ENCODE results near the gene TLE1. TPM values are rescaled to one million over a fixed set of nuclear protein-coding genes. Genes with fewer than 3 reads are reported as not detected.
"Not testable (repeated sequence)": the region's sequence is repeated elsewhere in the genome, so short reads cannot be mapped to it uniquely, and the experiment has no call there.

TLE1 gene
- total RNA-seq, 2 donors from 2014 or later, result 43.8 to 54.8 TPM

- intact Hi-C loops (cut with DNase I), result loop anchor here (10.0 kb wide), 1 partner anchor 89 kb away; the partner anchor contains the start of gene TLE1
- peaks cover 7% of the 10 kb centered on the region for H3K4me1 ChIP-seq
- DNase-seq, result no peak
- TF ChIP-seq CTCF (IDR thresholded peaks at IDR 0.05), result no peak
- no peak overlapping the region for H3K4me3 ChIP-seq
- H3K9ac ChIP-seq (ENCODE audit: low read depth in 2 of 2, low read length in 2 of 2), result no peak overlapping the region
- H3K27me3 ChIP-seq, result no peaks in the 10 kb centered on the region
- no peak overlapping the region for H3K27ac ChIP-seq
- H3K9me3 ChIP-seq, result no peaks in the 10 kb centered on the region
- no peaks in the 10 kb centered on the region for H3K36me3 ChIP-seq
These were observed 93.3 kb downstream of the TLE1 start for GRCh38 chr9:81595887-81596543.

GRCh38 chr9:81595293-81595692 lies 94.1 kb downstream of the TLE1 start:
- not testable (repeated sequence) for H3K9me3 ChIP-seq; DNase-seq; H3K9ac ChIP-seq (ENCODE audit: low read depth in 2 of 2, low read length in 2 of 2); H3K27me3 ChIP-seq; H3K4me3 ChIP-seq; H3K27ac ChIP-seq; H3K4me1 ChIP-seq; H3K36me3 ChIP-seq
- intact Hi-C loops (cut with DNase I), result loop anchor here (10.0 kb wide), 1 partner anchor 90 kb away; the partner anchor contains the start of gene TLE1

- no peak for DNase-seq
- Histone ChIP-seq H3K9me3 (no peaks in the 10 kb centered on the region), H3K36me3 (no peaks in the 10 kb centered on the region), H3K27me3 (no peaks in the 10 kb centered on the region), H3K4me1 (peaks cover 7% of the 10 kb centered on the region), H3K4me3 (no peak overlapping the region), H3K9ac (ENCODE audit: low read depth in 2 of 2, low read length in 2 of 2) (no peak overlapping the region), H3K27ac (no peak overlapping the region)
- intact Hi-C loops (cut with DNase I), result loop anchor here (10.0 kb wide), 1 partner anchor 90 kb away; the partner anchor contains the start of gene TLE1
- no peak for TF ChIP-seq CTCF (IDR thresholded peaks at IDR 0.05)
These were observed 94.9 kb downstream of the TLE1 start for GRCh38 chr9:81594415-81594814.

GRCh38 chr9:81592887-81593266 lies 96.5 kb downstream of the TLE1 start:
- H3K9ac ChIP-seq (ENCODE audit: low read depth in 2 of 2, low read length in 2 of 2), result peak overlapping the region; percentile 25 to 38
- intact Hi-C loops (cut with DNase I), result loop anchor here (10.0 kb wide), 1 partner anchor 92 kb away; the partner anchor contains the start of gene TLE1

GRCh38 chr9:81591791-81592190 lies 97.6 kb downstream of the TLE1 start:
- TF ChIP-seq CTCF (IDR thresholded peaks at IDR 0.05), result no peak
- Histone ChIP-seq H3K9me3 (no peaks in the 10 kb centered on the region), H3K27ac (peak overlapping the region; percentile 76), H3K9ac (ENCODE audit: low read depth in 2 of 2, low read length in 2 of 2) (no peak overlapping the region), H3K4me3 (no peak overlapping the region), H3K36me3 (no peaks in the 10 kb centered on the region), H3K4me1 (peaks cover 7% of the 10 kb centered on the region), H3K27me3 (no peaks in the 10 kb centered on the region)
- peak; percentile 71 for DNase-seq
- intact Hi-C loops (cut with DNase I), result loop anchor here (10.0 kb wide), 1 partner anchor 93 kb away; the partner anchor contains the start of gene TLE1

More at GRCh38 chr9:81592887-81593266, 96.5 kb downstream of the TLE1 start:
- Histone ChIP-seq H3K27ac (peak overlapping the region; percentile 76), H3K4me3 (no peak overlapping the region), H3K36me3 (no peaks in the 10 kb centered on the region), H3K4me1 (peaks cover 7% of the 10 kb centered on the region), H3K9me3 (no peaks in the 10 kb centered on the region), H3K27me3 (no peaks in the 10 kb centered on the region)
- TF ChIP-seq CTCF (IDR thresholded peaks at IDR 0.05), result no peak
- DNase-seq, result peak; percentile 77

- intact Hi-C loops (cut with DNase I), result loop anchor here (10.0 kb wide), 1 partner anchor 94 kb away; the partner anchor contains the start of gene TLE1
- Histone ChIP-seq H3K9me3 (no peaks in the 10 kb centered on the region), H3K4me3 (no peak overlapping the region), H3K4me1 (peaks cover 7% of the 10 kb centered on the region), H3K27ac (no peak overlapping the region), H3K36me3 (no peaks in the 10 kb centered on the region), H3K27me3 (no peaks in the 10 kb centered on the region), H3K9ac (ENCODE audit: low read depth in 2 of 2, low read length in 2 of 2) (no peak overlapping the region)
- DNase-seq, result no peak
- no peak for TF ChIP-seq CTCF (IDR thresholded peaks at IDR 0.05)
These were observed 98.7 kb downstream of the TLE1 start for GRCh38 chr9:81590688-81591087.

All from colonic mucosa (tissue), 4 donors.